ENCODE data around the gene NBR1.
"Not testable (repeated sequence)": the region's sequence is repeated elsewhere in the genome, so short reads cannot be mapped to it uniquely, and the experiment has no call there.

NBR1 gene

DNA sequence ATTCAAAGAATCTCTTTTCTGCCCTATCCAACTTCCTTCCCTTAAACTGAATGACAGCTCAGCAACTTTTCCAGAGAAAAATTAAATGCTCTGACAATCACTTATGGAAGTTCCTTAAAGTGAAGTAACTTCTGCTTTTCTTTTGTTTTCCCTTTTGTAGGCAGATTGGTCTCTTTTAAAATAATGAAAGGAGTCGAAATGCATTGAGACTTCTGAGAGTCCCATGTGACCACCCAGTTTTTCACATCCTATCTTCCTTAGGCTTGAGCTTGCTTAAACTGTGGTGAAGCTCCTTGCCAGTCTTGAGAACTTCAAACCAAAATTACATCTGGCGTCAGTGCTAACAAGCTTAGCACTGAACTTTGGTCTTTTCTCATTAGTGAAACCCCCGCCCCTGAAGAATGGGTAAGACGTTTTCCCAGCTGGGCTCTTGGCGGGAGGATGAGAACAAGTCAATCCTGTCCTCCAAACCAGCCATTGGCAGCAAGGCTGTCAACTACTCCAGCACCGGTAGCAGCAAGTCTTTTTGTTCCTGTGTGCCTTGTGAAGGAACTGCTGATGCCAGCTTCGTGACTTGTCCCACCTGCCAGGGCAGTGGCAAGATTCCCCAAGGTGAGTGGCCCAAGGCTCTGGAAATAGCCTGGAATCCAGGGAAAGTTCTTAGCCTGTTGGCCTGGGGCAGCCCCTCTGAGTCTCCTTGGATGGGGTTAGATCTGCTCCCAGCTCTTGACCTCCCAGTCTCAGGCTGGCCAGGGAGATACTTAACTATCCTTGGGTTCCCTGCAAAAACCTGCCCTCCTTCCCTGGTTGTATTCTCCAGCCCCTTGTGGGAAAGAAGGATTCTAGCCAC is 41.9 kb downstream of the NBR1 start:
- DNase-seq (ENCODE audit: low spot score): no peak

DNA sequence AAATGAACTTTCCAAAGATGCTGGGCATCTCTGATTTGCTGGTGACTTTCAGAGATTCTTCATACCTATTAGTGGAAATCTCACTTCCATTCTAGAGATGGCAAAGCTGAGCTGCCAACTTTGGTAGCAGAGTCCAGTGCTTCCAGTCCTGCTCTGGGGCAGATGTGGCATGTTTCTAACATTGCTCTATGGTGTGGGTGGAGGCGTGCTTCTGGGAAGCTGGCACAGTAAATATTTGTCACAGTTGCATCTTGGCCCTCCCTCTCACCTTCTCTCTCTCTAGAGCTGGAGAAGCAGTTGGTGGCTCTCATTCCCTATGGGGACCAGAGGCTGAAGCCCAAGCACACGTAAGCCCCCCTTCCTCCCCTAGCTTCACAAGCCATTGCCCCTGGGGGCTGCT is 42.5 kb downstream of the NBR1 start:
- no peak for DNase-seq (ENCODE audit: low spot score)

DNA sequence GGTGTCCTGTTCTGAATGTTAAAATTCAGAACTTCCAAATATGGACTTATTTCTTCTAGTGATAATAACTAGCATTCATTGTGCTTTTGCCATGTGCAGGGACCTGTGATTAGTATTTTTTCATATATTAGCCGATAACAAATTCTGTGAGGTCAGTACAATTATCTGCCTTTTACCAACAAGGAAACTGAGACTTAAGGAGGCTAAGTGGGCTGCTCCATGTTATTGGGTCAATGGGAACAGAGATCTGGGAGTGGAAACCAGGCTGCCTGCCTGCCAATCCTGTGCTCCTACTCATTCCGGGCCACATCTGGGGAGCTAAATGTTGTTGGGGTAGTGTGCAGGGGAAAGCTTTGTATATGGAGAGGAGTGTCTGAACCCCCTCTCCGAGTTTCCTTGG is 44.3 kb downstream of the NBR1 start:
- DNase-seq (ENCODE audit: low spot score): no peak

DNA sequence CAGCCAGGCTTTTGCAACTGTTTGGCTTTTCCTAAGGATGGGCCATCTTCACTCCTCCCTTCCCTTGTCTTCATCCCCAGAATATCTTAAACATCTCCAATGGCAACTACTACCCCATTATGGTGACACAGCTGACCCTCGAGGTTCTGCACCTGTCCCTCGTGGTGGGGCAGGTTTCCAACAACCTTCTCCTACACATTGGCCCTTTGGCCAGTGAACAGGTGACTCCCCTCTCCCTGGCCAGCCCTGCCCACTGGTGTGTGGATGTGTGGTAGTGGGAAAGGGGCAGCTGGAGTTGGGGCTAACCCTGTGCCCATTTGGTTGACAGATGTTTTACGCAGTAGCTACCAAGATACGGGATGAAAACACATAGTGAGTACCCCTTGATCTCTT is 45.4 kb downstream of the NBR1 start:
- DNase-seq (ENCODE audit: low spot score): no peak

DNA sequence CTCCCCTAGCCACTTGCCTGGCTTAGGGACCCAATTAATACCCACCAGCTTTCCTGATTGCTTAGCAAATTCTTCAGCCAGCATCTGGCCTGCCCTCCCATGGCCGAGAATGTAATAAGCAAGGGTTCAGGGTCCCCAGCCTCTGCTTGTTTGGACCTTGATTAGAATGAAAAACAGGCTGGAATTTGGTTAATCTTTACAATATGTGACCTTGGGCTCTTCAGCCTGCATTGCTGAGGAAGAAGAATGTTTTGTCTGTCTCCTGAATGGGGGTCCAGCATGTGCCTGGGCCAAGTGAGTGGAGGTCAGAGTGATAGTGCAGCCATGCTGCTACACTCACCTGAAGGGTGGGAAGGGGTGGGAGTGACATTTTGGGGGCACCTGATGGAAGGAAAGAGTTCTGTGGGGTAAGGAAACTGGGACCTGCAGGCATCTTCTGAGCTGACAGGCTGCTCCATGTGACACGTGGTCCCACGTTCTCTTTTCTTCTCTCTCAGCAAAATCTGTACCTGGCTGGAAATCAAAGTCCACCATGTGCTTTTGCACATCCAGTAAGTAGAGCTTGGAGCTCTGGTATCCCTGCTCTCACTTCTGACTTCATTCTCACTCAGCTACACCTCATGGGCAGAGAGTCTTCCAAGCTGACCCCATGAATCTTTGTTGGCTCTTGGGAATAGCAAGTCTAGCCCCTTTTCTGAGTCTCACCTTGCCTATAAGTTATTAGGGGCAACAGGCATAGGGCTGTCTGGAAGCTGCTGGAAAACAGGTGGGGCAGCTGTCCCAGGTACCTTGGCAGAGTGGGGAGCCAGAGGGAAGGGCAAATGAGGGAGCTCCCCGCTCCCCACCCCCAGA is 46.0 kb downstream of the NBR1 start:
- DNase-seq (ENCODE audit: low spot score): no peak

DNA sequence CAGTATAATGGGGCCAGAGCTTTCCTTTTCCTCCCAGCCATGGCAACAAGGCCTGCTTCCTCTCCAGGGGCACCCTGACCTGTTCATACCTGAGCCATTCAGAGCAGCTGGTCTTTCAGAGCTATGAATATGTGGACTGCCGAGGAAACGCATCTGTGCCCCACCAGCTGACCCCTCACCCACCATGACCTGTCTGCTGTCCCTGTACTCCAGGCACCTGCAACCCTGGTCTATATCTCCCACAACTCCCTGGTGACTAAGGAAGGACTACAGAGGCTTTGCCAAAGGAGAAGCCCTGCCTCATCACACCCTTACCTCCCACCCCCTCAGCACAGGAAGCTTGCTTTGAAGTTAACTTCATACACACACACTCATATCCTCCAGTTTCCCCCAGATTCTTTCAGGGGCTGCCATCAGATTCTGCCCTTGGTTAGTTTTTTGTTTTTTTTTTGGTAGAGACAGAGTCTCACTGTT is 46.6 kb downstream of the NBR1 start:
- DNase-seq (ENCODE audit: low spot score): no peak

DNA sequence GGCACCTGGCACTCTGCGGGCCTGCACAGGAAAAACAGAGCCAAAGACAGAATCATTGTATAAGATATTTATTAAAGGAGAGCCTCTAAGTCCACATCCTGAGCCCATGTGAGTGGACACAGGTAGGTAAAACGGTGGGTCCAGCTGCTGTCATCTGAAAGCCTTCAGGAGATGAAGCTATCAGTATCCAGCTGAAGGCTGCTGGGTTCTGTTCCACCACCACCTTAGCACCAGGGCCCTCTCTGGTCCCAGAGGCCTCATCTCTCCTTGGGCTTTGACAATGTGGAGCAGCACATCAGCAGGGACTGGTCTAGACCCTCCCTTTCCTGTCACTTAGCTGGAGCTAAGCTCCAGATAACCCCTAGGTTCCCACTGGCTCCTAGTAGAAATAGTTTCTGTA is 48.0 kb downstream of the NBR1 start:
- DNase-seq (ENCODE audit: low spot score): no peak

DNA sequence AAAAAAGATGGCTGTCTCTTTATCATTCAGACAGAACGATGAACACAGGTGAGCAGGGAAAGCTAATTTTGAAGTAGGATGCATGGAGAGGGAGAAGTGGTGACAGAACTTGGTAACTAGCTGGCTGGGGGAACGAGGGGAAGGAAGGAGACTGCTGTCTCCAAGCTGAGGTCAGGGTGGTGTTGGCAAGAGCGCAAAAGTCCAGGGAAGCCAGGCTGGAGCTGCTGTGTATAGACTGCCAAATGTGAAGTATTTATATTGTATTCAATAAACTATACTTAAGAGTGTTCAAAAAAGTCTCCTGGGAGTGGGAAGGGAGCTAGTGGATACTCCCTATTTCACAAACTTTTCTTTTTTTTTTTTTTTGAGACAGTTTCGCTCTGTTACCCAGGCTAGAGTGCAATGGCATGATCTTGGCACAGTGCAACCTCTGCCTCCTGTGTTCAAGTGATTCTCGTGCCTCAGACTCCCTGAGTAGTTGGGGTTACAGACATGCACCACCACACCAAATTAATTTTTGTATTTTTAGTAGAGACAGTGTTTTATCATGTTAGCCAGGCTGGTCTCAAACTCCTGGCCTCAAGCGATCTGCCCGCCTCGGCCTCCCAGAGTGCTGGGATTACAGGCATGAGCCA is 48.8 kb downstream of the NBR1 start:
- no peak for DNase-seq (ENCODE audit: low spot score)

DNA sequence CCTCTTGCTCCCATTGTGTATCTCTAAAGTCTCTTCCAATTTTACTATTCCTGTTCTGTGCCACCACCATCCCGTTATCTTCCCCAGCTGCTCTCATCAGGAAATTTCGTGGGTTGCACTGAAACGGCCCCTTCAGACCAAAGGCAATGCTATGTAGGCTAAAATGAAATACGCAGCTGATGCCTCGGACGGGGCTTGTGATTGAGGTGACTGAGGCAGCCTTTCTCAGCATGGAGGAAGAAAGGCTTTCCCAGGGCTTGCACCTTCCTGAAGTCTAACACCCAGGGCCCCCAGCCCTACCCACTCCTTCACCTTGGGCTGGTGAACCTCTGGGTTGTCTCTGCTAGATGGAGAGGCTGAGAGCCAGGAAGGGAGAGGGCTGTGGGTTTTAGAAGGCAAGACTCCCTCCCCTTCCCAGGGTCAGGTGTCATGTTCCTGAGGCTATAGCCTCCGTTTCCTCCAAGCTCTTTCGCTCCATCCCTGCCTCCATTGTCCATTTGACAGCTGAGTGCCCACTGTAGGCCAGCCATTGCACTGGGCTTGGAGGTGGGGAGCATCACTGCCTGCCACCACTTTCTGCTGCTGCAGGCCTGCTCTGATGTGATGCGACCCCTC is 49.6 kb downstream of the NBR1 start:
- DNase-seq (ENCODE audit: low spot score): no peak

DNA sequence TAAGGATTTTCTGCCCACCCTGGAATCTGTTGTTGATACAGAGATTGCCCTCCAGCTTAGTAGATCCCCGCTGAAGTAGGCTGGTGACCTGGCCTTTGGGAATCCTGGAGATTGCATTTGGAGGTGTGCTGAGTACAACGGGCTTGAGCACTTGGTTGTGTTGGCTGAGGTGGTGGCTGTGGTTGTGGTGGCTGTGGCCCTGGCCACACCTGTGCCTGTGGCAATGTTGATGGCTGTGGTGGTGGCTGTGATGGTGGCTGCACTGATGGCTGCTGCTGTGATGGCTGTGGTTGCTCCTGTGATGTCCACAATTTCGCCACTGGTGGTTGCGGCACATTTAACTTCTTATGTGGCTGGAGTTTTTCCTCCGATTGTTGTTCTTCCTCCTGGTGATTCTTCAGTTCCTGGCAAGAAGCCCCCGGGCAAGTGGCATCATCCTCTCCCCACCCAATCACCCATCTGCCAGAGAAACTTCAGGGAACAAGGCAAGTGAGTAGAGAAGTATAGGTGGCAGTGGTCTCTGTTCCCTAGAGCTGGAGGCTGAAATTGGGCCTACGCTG is 53.2 kb downstream of the NBR1 start:
- DNase-seq (ENCODE audit: low spot score): no peak

DNA sequence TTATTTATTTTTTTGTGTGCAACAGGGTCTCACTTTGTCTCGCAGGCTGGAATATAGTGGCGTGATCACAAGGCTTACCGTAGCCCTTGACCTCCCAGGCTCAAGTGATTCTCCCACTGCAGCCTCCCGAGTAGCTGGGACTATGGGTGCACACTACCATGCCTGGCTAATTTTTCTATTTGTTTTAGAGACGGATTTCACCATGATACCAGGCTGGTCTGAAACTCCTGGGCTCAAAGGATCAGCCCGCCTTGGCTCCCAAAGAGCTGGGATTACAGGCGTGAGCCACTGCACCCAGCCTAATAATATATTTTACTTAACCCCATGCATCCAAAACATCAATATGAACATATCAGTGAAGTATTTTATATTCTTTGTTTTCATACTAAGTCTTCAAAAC is 55.4 kb downstream of the NBR1 start:
- DNase-seq (ENCODE audit: low spot score): no peak

DNA sequence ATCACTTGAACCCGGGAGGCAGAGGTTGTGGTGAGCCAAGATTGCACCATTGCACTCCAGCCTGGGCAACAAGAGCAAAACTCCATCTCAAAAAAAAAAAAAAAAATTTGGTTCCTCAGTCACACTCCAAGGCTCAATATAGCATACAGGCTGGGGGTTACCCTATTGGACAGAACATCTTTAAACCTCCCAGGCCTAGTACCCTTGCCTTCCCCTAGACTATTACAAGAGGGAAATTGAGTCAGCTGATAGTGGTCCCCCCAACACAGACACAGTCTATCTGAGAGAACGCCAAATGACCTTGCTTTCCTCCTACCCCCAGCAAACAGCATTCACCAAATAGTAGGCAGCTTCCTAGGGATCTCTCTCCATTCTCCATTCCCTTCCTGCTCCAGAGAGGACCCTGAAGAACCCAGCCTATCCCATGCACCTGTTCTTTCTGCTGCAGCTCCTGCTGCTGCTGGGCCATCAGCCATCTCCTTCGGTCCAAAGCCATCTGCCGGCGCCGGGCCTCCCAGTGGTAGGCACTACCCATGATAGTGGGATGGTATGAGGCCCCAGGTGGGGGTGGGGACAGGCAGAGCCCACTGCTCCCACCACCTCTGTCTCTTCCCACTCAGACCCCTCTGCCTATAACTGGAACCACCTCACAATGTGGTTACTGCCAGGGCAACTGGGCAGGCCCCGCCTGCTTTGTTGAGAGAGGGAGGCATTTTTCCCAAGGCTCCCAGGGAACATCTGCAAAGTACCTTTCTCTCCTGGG is 57.2 kb downstream of the NBR1 start, which contains the start of gene CCDC200:
Gene CCDC200, minus strand, starts transcription at position 604 of the 763 bp plus-strand sequence. Its CDS starts 69 bp downstream, at position 535.
- not testable (repeated sequence) for DNase-seq (ENCODE audit: low spot score)

DNA sequence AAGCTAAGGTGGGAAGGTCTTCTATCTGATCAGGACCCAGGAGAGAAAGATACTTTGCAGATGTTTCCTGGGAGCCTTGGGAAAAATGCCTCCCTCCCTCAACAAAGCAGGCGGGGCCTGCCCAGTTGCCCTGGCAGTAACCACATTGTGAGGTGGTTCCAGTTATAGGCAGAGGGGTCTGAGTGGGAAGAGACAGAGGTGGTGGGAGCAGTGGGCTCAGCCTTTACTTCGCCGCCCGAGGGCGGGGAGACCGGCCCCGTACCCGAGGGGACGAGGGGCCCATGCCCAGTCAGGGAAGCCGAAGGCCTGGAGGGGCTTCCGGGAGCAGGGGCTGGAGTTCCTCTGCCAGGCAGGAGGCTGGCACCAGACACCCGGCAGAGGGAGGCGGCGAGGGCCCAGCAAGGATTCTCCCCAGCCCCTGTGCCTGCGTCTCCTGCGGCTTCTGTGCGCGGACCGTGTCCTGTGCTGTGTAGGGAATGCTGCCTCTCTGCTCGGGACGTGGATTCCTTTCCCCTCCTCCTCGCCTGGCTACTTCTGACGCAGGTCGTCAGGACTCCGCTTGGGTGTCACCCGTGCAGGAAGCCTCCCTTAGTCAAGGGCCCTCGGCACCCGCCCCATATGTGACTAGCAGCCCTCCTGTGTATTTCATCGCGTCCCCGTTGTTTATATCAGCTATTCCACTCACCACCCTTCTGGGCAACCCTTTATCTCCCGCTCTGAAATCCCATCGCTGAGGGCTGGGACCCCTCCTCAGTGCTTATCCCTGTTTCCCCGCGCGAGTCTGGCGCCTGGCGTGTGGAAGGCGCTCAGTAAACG is 60.4 kb downstream of the NBR1 start:
- DNase-seq (ENCODE audit: low spot score): not testable (repeated sequence)

DNA sequence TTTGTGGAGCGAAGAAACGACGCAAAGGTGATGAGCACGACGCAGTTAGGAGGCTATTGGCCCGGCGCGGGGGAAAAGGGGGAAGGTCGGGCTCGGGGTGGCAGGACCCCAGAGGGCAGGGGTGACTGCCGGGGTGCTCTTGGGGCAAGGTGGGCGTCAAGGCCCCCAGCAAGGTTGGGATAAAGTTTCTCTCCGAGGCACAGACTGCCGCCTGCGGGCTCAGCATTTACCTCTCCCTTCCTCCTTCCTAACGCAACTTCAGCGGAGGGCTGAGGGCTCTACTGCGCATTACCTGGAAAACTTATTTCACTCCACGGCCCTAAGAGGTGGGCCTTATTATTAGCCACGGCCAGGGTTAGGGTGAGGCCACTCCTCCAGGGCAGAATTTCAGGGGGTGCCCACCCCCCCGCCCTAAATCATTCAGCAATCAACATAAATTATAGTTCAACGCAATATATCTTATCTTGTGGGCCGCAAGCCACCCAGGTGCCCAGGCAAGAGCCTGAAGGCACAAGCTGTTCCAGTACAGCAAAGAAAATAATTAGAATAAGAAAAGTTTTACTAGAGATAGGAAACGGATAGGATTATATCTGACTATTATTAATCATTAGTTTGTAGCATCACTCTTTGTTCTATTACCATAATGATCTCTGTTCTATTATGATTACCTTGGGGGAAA is 61.1 kb downstream of the NBR1 start:
- not testable (repeated sequence) for DNase-seq (ENCODE audit: low spot score)

DNA sequence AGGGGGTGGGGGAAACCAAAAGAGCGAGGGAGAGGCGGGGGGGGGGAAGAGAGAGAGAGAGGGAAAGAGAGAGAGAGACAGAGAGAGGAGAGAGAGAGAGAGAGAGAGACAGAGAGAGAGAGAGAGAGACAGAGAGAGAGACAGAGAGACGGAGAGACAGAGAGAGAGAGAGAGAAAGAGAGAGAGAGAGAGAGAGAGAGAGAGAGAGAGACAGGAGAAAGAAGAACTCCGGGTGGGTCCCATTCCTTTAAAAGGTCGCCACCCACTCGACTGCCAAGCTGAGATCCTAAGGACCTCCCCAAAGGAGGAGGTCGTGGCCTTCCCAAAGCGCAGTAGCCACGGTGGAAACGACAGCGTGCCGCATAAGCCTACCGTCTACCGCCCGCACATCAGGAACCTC is 62.2 kb downstream of the NBR1 start:
- not testable (repeated sequence) for DNase-seq (ENCODE audit: low spot score)

DNA sequence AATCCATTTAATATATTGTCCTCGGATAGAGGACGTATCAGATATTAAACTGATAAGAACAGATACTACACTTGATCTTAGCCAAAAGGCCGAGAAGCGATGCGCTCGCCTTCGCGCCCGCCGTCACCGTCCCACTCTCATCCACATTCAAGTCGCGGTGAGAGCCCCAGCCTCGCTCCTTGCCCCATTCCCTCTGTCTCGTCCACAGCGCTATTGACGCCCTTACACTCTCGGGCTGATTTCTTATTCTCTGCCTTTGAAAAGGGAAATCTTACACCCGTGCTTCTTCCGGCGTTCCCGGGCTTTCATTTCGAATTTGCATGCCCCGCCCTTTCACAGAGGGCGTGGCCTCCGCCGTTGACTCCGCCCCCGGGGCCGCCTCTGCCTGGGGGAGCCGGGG is 62.9 kb downstream of the NBR1 start, which contains the start of gene RNU2-1:
Gene RNU2-1, minus strand, starts transcription at position 101 of the 400 bp plus-strand sequence.
- not testable (repeated sequence) for DNase-seq (ENCODE audit: low spot score)

DNA sequence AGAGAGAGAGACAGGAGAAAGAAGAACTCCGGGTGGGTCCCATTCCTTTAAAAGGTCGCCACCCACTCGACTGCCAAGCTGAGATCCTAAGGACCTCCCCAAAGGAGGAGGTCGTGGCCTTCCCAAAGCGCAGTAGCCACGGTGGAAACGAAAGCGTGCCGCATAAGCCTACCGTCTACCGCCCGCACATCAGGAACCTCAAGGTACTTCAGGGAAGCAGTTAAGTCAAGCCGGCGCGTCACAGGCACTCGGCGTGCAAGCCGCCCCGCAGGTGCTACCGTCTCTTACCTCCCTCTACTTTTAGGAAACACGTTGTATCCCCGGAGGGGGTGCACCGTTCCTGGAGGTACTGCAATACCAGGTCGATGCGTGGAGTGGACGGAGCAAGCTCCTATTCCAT is 68.6 kb downstream of the NBR1 start:
- DNase-seq (ENCODE audit: low spot score): not testable (repeated sequence)

DNA sequence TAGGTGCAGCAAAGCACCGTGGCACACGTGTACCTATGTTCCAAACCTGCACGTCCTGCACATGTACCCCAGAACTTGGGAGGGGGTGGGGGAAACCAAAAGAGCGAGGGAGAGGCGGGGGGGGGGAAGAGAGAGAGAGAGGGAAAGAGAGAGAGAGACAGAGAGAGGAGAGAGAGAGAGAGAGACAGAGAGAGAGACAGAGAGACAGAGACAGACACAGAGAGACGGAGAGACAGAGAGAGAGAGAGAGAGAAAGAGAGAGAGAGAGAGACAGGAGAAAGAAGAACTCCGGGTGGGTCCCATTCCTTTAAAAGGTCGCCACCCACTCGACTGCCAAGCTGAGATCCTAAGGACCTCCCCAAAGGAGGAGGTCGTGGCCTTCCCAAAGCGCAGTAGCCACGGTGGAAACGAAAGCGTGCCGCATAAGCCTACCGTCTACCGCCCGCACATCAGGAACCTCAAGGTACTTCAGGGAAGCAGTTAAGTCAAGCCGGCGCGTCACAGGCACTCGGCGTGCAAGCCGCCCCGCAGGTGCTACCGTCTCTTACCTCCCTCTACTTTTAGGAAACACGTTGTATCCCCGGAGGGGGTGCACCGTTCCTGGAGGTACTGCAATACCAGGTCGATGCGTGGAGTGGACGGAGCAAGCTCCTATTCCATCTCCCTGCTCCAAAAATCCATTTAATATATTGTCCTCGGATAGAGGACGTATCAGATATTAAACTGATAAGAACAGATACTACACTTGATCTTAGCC is 69.8 kb downstream of the NBR1 start:
- DNase-seq (ENCODE audit: low spot score): not testable (repeated sequence)

DNA sequence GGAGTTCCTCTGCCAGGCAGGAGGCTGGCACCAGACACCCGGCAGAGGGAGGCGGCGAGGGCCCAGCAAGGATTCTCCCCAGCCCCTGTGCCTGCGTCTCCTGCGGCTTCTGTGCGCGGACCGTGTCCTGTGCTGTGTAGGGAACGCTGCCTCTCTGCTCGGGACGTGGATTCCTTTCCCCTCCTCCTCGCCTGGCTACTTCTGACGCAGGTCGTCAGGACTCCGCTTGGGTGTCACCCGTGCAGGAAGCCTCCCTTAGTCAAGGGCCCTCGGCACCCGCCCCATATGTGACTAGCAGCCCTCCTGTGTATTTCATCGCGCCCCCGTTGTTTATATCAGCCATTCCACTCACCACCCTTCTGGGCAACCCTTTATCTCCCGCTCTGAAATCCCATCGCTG is 75.4 kb downstream of the NBR1 start:
- DNase-seq (ENCODE audit: low spot score): not testable (repeated sequence)
